GM12878 (cell line): Measurements from ENCODE around the gene COX10. TPM values are rescaled to one million over a fixed set of nuclear protein-coding genes. Genes with fewer than 3 reads are reported as not detected.

Experiments used
- ATAC-seq: fragments of 200-7000 bp; cut with Tn5 transposase; 3 replicates; pipeline ENCODE4 v1.9.1; 2020; ENCODE audit warnings: mild to moderate bottlenecking, moderate library complexity
- BruUV-seq: library from RNA; stranded (reverse); fragments of 400-500 nt; replicated peaks from 2 replicates; lab custom pipeline; 2021; lab: Mats Ljungman, UMichigan
- CTCF ChIA-PET: fragments of 300-600 bp; sonication (Branson Sonifier 250); formaldehyde crosslinking; extraction: SDS; loops from one replicate; lab custom pipeline; 2021; ENCODE audit warnings: inconsistent platforms; lab: Yijun Ruan, JAX
- POLR2A ChIA-PET: fragments of 350-600 bp; formaldehyde crosslinking; extraction: SDS; loops from one replicate; lab custom pipeline; 2021; ENCODE audit warnings: inconsistent platforms; lab: Charles Lee
- RAD21 ChIA-PET: fragments of 300-600 bp; sonication (Branson Sonifier 250); formaldehyde crosslinking; loops from one replicate; lab custom pipeline; 2023; ENCODE audit warnings: antibody characterized with exemption; ENCODE audit not compliant: unreplicated experiment; lab: Charles Lee
- SMC1A ChIA-PET: fragments of 300-600 bp; sonication (Branson Sonifier 250); formaldehyde crosslinking; loops from one replicate; lab custom pipeline; 2023; ENCODE audit not compliant: unreplicated experiment, uncharacterized antibody; lab: Charles Lee
- DNase-seq: peaks from one replicate; pipeline ENCODE4 v3.0.0-alpha.2; 2011; ENCODE audit warnings: low read depth, low spot score
- FAIRE-seq: peaks from 3 replicates; lab custom pipeline; 2011; peaks lifted over from hg19 to GRCh38; lab: Jason Lieb, UNC
- H2AFZ ChIP-seq: 2 replicates; pipeline ENCODE4 v1.6.0; 2011; ENCODE audit warnings: low read depth, low read length, control low read depth; ENCODE audit not compliant: control insufficient read depth
- H3K27ac ChIP-seq: 2 replicates; pipeline ENCODE4 v1.5.1; 2011; ENCODE audit warnings: control low read depth; ENCODE audit not compliant: control insufficient read depth, insufficient read depth
- H3K27me3 ChIP-seq, 2 experiments: replicated peaks in 1 of 2; 2 replicates each; pipeline versions ENCODE4 v1.6.0 to v1.6.1; 2011; ENCODE audit warnings: low read length in 1 of 2; ENCODE audit not compliant: control insufficient read depth in 2 of 2, insufficient read depth in 2 of 2
- H3K36me3 ChIP-seq, 2 experiments: 2 replicates each; pipeline ENCODE4 v1.5.1; 2011; ENCODE audit warnings: low read length in 1 of 2; ENCODE audit not compliant: control insufficient read depth in 2 of 2, insufficient read depth in 2 of 2
- H3K4me1 ChIP-seq: 2 replicates; pipeline ENCODE4 v1.6.1; 2011; ENCODE audit warnings: mild to moderate bottlenecking, low read length, moderate library complexity, mixed read lengths; ENCODE audit not compliant: control insufficient read depth, insufficient read depth
- H3K4me2 ChIP-seq: 2 replicates; pipeline ENCODE4 v1.6.0; 2011; ENCODE audit warnings: control low read depth; ENCODE audit not compliant: control insufficient read depth, insufficient read depth
- H3K4me3 ChIP-seq: fragments of 200-600 bp; sonication (generic); 2 replicates; pipeline ENCODE4 v1.5.1; 2016
- H3K79me2 ChIP-seq: 2 replicates; pipeline ENCODE4 v1.6.0; 2011; ENCODE audit warnings: low read length; ENCODE audit not compliant: control insufficient read depth, insufficient read depth
- H3K9ac ChIP-seq: 2 replicates; pipeline ENCODE4 v1.8.0; 2011; ENCODE audit warnings: low read length, control low read depth, mixed read lengths; ENCODE audit not compliant: control insufficient read depth, insufficient read depth
- H3K9me3 ChIP-seq: replicated peaks from 3 replicates; pipeline ENCODE4 v1.5.1; 2011; ENCODE audit warnings: mild to moderate bottlenecking, low read length; ENCODE audit not compliant: control insufficient read depth, insufficient read depth
- H4K20me1 ChIP-seq: 2 replicates; pipeline ENCODE4 v1.6.0; 2011; ENCODE audit not compliant: control insufficient read depth, insufficient read depth
- ASH2L ChIP-seq: fragments of 300-600, 200-600 bp; sonication (generic); IDR thresholded peaks from 2 replicates; pipeline ENCODE4 v1.6.1; 2017; ENCODE audit warnings: low read depth, mild to moderate bottlenecking, borderline replicate concordance
- BHLHE40 ChIP-seq, 2 experiments: fragments of 450-650 bp in 1 of 2; IDR thresholded peaks; 2 replicates each; pipeline ENCODE4 v1.6.1; 2011 to 2017; ENCODE audit warnings: low read depth in 2 of 2, borderline replicate concordance in 1 of 2, improper control_type of control experiment in 1 of 2, low read length in 1 of 2, mild to moderate bottlenecking in 1 of 2
- CHD2 ChIP-seq: IDR thresholded peaks from 2 replicates; pipeline ENCODE4 v1.6.1; 2011; ENCODE audit warnings: low read depth, low read length, improper control_type of control experiment, borderline replicate concordance
- DPF2 ChIP-seq: fragments of 450-650 bp; IDR thresholded peaks from 2 replicates; pipeline ENCODE4 v1.6.1; 2017; ENCODE audit warnings: mild to moderate bottlenecking
- ETV6 ChIP-seq, 2 experiments: fragments of 450-650 bp in 1 of 2; IDR thresholded peaks in 1 of 2; conservative IDR thresholded peaks in 1 of 2; 2 replicates each; pipeline ENCODE4 v1.6.1; 2014; ENCODE audit warnings: antibody characterized with exemption in 1 of 2, borderline replicate concordance in 1 of 2, low read depth in 1 of 2, mild to moderate bottlenecking in 1 of 2, moderate library complexity in 1 of 2
- HCFC1 ChIP-seq: fragments of 150-350 bp; IDR thresholded peaks from 2 replicates; pipeline ENCODE4 v1.6.1; 2014; ENCODE audit warnings: low read length
- IKZF2 ChIP-seq, 2 experiments: fragments of 450-650 bp; IDR thresholded peaks; 2 replicates each; pipeline ENCODE4 v1.6.1; 2017; ENCODE audit warnings: mild to moderate bottlenecking in 2 of 2, moderate library complexity in 2 of 2
- JUNB ChIP-seq: IDR thresholded peaks from 2 replicates; pipeline ENCODE4 v1.6.1; 2016; ENCODE audit warnings: antibody characterized with exemption, mild to moderate bottlenecking
- JUND ChIP-seq: IDR thresholded peaks from 2 replicates; pipeline ENCODE4 v1.6.1; 2012; ENCODE audit warnings: low read depth, mild to moderate bottlenecking, low read length, improper control_type of control experiment, moderate library complexity
- MAX ChIP-seq: IDR thresholded peaks from 2 replicates; pipeline ENCODE4 v1.6.1; 2012; ENCODE audit warnings: low read depth, low read length, improper control_type of control experiment
- MEF2A ChIP-seq: IDR thresholded peaks from 2 replicates; pipeline ENCODE4 v1.6.1; 2011; ENCODE audit warnings: low read depth, mild to moderate bottlenecking, low read length, moderate library complexity; ENCODE audit not compliant: insufficient read depth
- MYC ChIP-seq: IDR thresholded peaks from 2 replicates; pipeline ENCODE4 v1.6.1; 2011; ENCODE audit warnings: mild to moderate bottlenecking, low read length, moderate library complexity, inconsistent platforms; ENCODE audit not compliant: insufficient read depth, insufficient replicate concordance, insufficient read length, severe bottlenecking
- NR2C1 ChIP-seq: fragments of 450-650 bp; IDR thresholded peaks from 2 replicates; pipeline ENCODE4 v1.6.1; 2017; ENCODE audit warnings: antibody characterized with exemption, mild to moderate bottlenecking, moderate library complexity
- PAX8 ChIP-seq: fragments of 450-650 bp; IDR thresholded peaks from 2 replicates; pipeline ENCODE4 v1.6.1; 2017; ENCODE audit warnings: mild to moderate bottlenecking, moderate library complexity
- SMARCA5 ChIP-seq: fragments of 450-650 bp; IDR thresholded peaks from 2 replicates; pipeline ENCODE4 v1.6.1; 2017; ENCODE audit warnings: mild to moderate bottlenecking
- SMC3 ChIP-seq: IDR thresholded peaks from 2 replicates; pipeline ENCODE4 v1.6.1; 2011; ENCODE audit warnings: low read length, improper control_type of control experiment, borderline replicate concordance
- SRF ChIP-seq, 2 experiments: IDR thresholded peaks; 2 replicates each; pipeline ENCODE4 v1.6.1; 2011; ENCODE audit warnings: low read depth in 2 of 2, low read length in 2 of 2, mild to moderate bottlenecking in 1 of 2, moderate library complexity in 1 of 2
- ZNF384 ChIP-seq: IDR thresholded peaks from 2 replicates; pipeline ENCODE4 v1.6.1; 2012; ENCODE audit warnings: low read depth, mild to moderate bottlenecking, low read length, improper control_type of control experiment, borderline replicate concordance
- ZZZ3 ChIP-seq: IDR thresholded peaks from 2 replicates; pipeline ENCODE4 v1.6.1; 2011; ENCODE audit warnings: low read depth; ENCODE audit not compliant: control insufficient read depth, insufficient read length
- in situ Hi-C: fragments of 300-500 bp; cut with MboI; formaldehyde crosslinking; loops from 9 replicates; pipeline ENCODE4 v1.14.3; 2018; ENCODE audit warnings: mixed read lengths
- intact Hi-C: fragments of 100-400 bp; cut with micrococcal nuclease; formaldehyde crosslinking; loops from one replicate; pipeline ENCODE4 v1.14.2; 2022; ENCODE audit not compliant: unreplicated experiment
- polyA plus RNA-seq, 11 experiments: library from polyadenylated mRNA; depleted of rRNA in 4 of 11; unstranded in 6 of 11; stranded (reverse) in 5 of 11; fragments of >200 nt; fragmentation: Nextera tagmentation in 4 of 11; fragmentation: Illumina TruSeq in 1 of 11; extraction: Ambion mirVana in 4 of 11; extraction: Trizol in 1 of 11; gene quantifications; 1 replicate in 1 of 11; 2 replicates in 10 of 11; pipeline versions ENCODE4 v1.2.1 to v1.2.3, GENCODE V29; 2011 to 2016; ENCODE audit warnings: inconsistent platforms in 2 of 11, missing spikeins in 2 of 11, low read depth in 1 of 11
- total RNA-seq, 4 experiments: library from RNA; depleted of rRNA in 3 of 4; stranded (reverse); fragments of >200 nt in 3 of 4; fragmentation: Illumina TruSeq in 1 of 4; extraction: Trizol in 1 of 4; gene quantifications; 2 replicates each; pipeline versions ENCODE4 v1.2.1 to v1.2.3, GENCODE V29; 2013 to 2021
- TF ChIP-seq, protein P1 (sequence below): fragments of 450-650 bp; IDR thresholded peaks from 2 replicates; pipeline ENCODE4 v1.6.1; 2017; ENCODE audit warnings: mild to moderate bottlenecking

Gene COX10
- total and polyA plus RNA-seq, 10 of the 15 experiments (the other 5 are each of a cell fraction or from before 2014, with no cell fraction given): 9.6 to 29.4 (median 21.3) TPM

- Histone ChIP-seq H3K4me2 (no peak overlapping the region), H3K27ac (no peak overlapping the region), H3K79me2 (no peaks in the 10 kb centered on the region), H3K27me3 (no peaks in the 10 kb centered on the region), H3K36me3 (no peaks in the 10 kb centered on the region; a peak in 1 of 4 replicates), H2AFZ (no peak overlapping the region), H3K4me1 (peaks cover 6% of the 10 kb centered on the region; the same call in 1 of the 2 replicates), H4K20me1 (no peaks in the 10 kb centered on the region), H3K9ac (no peak overlapping the region), H3K4me3 (no peak overlapping the region), H3K9me3 (no peaks in the 10 kb centered on the region)
- FAIRE-seq (no peak), DNase-seq (no peak), ATAC-seq (peak; percentile 60)
- intact Hi-C loops: no loop called here
- in situ Hi-C loops: no loop called here
- BruUV-seq: no TSS peak
- ChIA-PET CTCF (interaction anchor here (0.6 kb wide), 2 partner anchors 89 to 144 kb away, joined by 3 to 4 read pairs; no protein-coding TSS in a partner anchor), POLR2A (interaction anchor here (0.7 kb wide), 1 partner anchor 8 kb away, joined by 3 read pairs; no protein-coding TSS in a partner anchor), RAD21 (no interaction called here), SMC1A (no interaction called here)
- TF ChIP-seq MAX: no peak
- TF ChIP-seq MEF2A: no peak
- 0 out of 2 replicates have a peak, but pooled peaks have one; percentile 12 for TF ChIP-seq SMC3
- no peak for TF ChIP-seq HCFC1
- no peak for TF ChIP-seq PAX8
- no peak for TF ChIP-seq JUND
- TF ChIP-seq IKZF2 (IDR thresholded peaks at IDR 0.05): no peak
- TF ChIP-seq ZZZ3: no peak
- TF ChIP-seq SRF (IDR thresholded peaks at IDR 0.05; ENCODE audit: low read depth in 2 of 2, low read length in 2 of 2): no peak
- no peak for TF ChIP-seq ASH2L
- TF ChIP-seq JUNB: no peak
- peak in 1 of 2 experiments; percentile 75; a peak in 2 of 4 replicates for TF ChIP-seq ETV6 (conservative IDR thresholded peaks at IDR 0.05 in 1 of 2, IDR thresholded peaks at IDR 0.05 in 1 of 2; ENCODE audit: borderline replicate concordance in 1 of 2, low read depth in 1 of 2)
- TF ChIP-seq MYC: no peak
- TF ChIP-seq ZNF384: no peak
- TF ChIP-seq, protein P1, sequence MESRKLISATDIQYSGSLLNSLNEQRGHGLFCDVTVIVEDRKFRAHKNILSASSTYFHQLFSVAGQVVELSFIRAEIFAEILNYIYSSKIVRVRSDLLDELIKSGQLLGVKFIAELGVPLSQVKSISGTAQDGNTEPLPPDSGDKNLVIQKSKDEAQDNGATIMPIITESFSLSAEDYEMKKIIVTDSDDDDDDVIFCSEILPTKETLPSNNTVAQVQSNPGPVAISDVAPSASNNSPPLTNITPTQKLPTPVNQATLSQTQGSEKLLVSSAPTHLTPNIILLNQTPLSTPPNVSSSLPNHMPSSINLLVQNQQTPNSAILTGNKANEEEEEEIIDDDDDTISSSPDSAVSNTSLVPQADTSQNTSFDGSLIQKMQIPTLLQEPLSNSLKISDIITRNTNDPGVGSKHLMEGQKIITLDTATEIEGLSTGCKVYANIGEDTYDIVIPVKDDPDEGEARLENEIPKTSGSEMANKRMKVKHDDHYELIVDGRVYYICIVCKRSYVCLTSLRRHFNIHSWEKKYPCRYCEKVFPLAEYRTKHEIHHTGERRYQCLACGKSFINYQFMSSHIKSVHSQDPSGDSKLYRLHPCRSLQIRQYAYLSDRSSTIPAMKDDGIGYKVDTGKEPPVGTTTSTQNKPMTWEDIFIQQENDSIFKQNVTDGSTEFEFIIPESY: no peak
- TF ChIP-seq DPF2: no peak
- no peak for TF ChIP-seq SMARCA5
- no peak for TF ChIP-seq BHLHE40 (IDR thresholded peaks at IDR 0.05; ENCODE audit: borderline replicate concordance in 1 of 2, low read depth in 2 of 2, low read length in 1 of 2)
- no peak for TF ChIP-seq NR2C1
- no peak for TF ChIP-seq CHD2
Measured at GRCh38 chr17:14048169-14048568, 21.1 kb upstream of the COX10 start.
